AG09309 (cell line): ENCODE data around the gene NPRL2.

Experiments
- DNase-seq: peaks from one replicate; pipeline ENCODE4 v3.0.0-alpha.2; 2010; ENCODE audit warnings: low read depth
- H3K4me3 ChIP-seq: 2 replicates; pipeline ENCODE4 v1.5.1; 2011; ENCODE audit warnings: mild to moderate bottlenecking, low read depth, low read length, moderate library complexity; ENCODE audit not compliant: control insufficient read depth
- CTCF ChIP-seq: IDR thresholded peaks from 2 replicates; pipeline ENCODE4 v1.5.1; 2011; ENCODE audit warnings: mild to moderate bottlenecking, low read depth, low read length, inconsistent platforms; ENCODE audit not compliant: insufficient read depth, control insufficient read depth; ENCODE audit errors: missing control alignments

Gene NPRL2

GRCh38 chr3:50300681-50301254 lies 49.8 kb downstream of the NPRL2 start:
- no peak overlapping the region for H3K4me3 ChIP-seq
- TF ChIP-seq CTCF, result no peak
- DNase-seq, result no peak

DNA sequence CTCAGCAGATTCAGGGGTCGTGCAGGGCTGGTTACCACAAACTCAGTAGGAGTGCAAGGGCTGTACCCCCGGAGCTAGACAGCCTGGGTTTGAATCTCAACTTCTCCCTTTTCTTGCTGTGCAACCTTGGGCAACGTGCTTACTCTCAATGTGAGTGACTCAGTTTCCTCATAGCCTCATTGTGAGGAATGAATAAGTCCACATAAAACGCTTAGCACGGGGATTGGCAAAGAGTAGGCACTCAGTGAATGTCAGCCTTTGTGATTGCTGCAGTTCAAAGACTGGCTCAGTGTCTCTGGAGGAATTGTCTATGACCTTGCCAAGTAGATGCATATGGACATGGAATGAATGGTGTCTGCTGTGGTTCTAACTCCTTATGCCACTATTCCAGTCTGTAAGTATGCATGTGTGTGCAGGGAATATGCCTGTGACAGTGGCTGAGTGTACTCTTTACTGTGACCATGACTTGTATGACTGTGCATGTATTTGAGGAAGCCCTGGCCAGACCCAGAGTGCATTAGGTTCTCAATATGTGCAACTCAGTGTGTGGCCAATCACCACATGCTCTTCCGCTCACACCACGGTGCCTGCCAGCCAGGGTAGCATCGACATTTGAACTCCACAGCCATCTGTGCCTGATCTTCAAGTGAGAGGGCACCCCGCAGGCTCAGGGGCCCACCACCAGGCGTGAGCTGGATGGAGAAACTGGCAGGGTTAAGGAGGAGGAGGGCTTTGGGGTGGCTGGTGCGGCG lies 50.5 kb downstream of the NPRL2 start:
- H3K4me3 ChIP-seq, result peak overlapping the region; percentile 44
- no peak for TF ChIP-seq CTCF
- DNase-seq, result no peak

DNA sequence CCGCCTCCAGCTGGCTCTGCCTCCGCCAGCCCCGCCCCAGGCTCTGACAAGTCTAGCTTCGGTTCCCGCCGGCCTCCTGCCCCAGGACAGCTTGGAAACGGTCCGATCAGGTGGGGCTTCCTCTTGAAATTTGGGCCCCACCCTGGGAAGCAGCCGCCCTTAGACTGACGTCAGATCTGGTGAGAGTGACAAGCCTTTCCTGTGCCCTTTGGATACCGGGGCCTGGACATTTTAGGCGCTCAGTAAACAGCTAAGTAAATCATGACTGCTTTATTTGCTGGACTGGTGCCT lies 51.0 kb downstream of the NPRL2 start:
- peak overlapping the region; percentile 44 for H3K4me3 ChIP-seq
- TF ChIP-seq CTCF, result no peak

GRCh38 chr3:50298836-50299637 lies 51.5 kb downstream of the NPRL2 start, which contains the start of the genes HYAL3 and NAA80:
HYAL3 (minus strand) TSS chr3:50299405; CDS start chr3:50295602, 3,803 bp downstream.
NAA80 (minus strand) TSS chr3:50299405; CDS start chr3:50297463, 1,942 bp downstream.
- H3K4me3 ChIP-seq, result peak within 1 kb of the TSS; percentile 68
- DNase-seq, result peak; percentile 98
- peak; percentile 8 for TF ChIP-seq CTCF

More for the DNA sequence above, 51.0 kb downstream of the NPRL2 start:
- no peak for DNase-seq

DNA sequence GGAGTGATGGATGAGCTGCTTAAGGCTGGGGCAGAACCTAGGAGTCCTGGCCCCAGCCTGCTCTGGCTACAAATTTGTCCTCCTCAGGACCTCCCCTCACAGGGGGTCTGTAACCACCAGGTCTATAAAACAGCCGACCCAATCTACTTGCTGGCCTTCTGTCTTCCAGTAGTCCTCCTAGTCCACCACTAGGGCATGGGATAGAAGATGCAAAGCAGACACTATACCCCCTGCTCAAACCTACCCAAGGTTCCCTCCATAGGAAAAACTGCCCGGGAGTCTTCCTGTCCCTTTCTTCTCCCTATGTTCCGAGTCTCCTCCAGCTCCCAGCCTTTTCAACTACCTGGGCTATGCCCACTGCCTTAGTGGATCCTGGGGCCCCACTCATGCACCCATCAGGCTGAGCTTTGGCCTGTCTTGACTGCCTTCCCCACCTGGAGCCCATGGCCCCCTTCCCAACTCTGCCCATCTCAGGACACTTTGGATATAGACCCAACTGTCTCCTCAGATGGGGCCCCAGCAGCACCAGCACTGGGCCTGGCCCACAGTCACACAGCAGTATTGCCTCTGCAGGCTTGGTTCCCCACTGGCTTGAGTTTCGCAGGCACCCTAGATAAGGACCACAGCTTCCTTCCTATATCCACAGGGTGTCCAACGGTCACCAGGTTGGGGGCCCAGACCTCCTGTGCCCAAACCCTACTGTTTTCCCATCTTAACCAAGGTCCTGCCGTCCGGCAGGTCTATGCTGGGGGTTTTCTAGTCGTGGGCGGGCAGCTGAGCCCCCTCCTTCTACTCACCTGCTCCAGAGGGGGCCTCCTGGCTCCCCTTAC lies 52.5 kb downstream of the NPRL2 start:
- DNase-seq, result no peak
- no peak for TF ChIP-seq CTCF
- H3K4me3 ChIP-seq, result peak overlapping the region; percentile 68

GRCh38 chr3:50297384-50297775 lies 53.2 kb downstream of the NPRL2 start:
- TF ChIP-seq CTCF, result no peak
- H3K4me3 ChIP-seq, result no peak overlapping the region
- DNase-seq, result no peak
